Measurements from ENCODE around the gene ENOSF1.

Gene ENOSF1

GRCh38 chr18:723541-724080 is 11.2 kb upstream of the ENOSF1 start:
- no peak for FAIRE-seq
- no peak for DNase-seq (ENCODE audit: insufficient read length)
- TF ChIP-seq POLR2AphosphoS5 (IDR thresholded peaks at IDR 0.05; ENCODE audit: low read depth, low read length) (no peak), TAF1 (IDR thresholded peaks at IDR 0.05; ENCODE audit: borderline replicate concordance, low read depth, low read length) (no peak), POLR2A (IDR thresholded peaks at IDR 0.05; ENCODE audit: low read depth, low read length) (no peak)

- no peak for TF ChIP-seq POLR2AphosphoS5 (IDR thresholded peaks at IDR 0.05; ENCODE audit: low read depth, low read length)
- TF ChIP-seq POLR2A (IDR thresholded peaks at IDR 0.05; ENCODE audit: low read depth, low read length) = no peak
- TF ChIP-seq TAF1 (IDR thresholded peaks at IDR 0.05; ENCODE audit: borderline replicate concordance, low read depth, low read length) = no peak
- no peak for FAIRE-seq
- no peak for DNase-seq (ENCODE audit: insufficient read length)
Measured at GRCh38 chr18:717003-717402, 4.6 kb upstream of the ENOSF1 start.

GRCh38 chr18:715626-716025 is 3.2 kb upstream of the ENOSF1 start:
- no peak for FAIRE-seq
- DNase-seq (ENCODE audit: insufficient read length) = no peak
- TF ChIP-seq TAF1 (IDR thresholded peaks at IDR 0.05; ENCODE audit: borderline replicate concordance, low read depth, low read length) (no peak), POLR2A (IDR thresholded peaks at IDR 0.05; ENCODE audit: low read depth, low read length) (no peak), POLR2AphosphoS5 (IDR thresholded peaks at IDR 0.05; ENCODE audit: low read depth, low read length) (no peak)

GRCh38 chr18:713135-713490 is 683 bp upstream of the ENOSF1 start:
- DNase-seq (ENCODE audit: insufficient read length) (no peak), FAIRE-seq (no peak)
- TF ChIP-seq TAF1 (IDR thresholded peaks at IDR 0.05; ENCODE audit: borderline replicate concordance, low read depth, low read length) (no peak), POLR2AphosphoS5 (IDR thresholded peaks at IDR 0.05; ENCODE audit: low read depth, low read length) (no peak), POLR2A (IDR thresholded peaks at IDR 0.05; ENCODE audit: low read depth, low read length) (no peak)

GRCh38 chr18:711657-712400 is 601 bp downstream of the ENOSF1 start:
- peak; percentile 74 for FAIRE-seq

GRCh38 chr18:711310-711656 is 1.1 kb downstream of the ENOSF1 start:
- TF ChIP-seq POLR2A (IDR thresholded peaks at IDR 0.05; ENCODE audit: low read depth, low read length) (no peak), POLR2AphosphoS5 (IDR thresholded peaks at IDR 0.05; ENCODE audit: low read depth, low read length) (no peak), TAF1 (IDR thresholded peaks at IDR 0.05; ENCODE audit: borderline replicate concordance, low read depth, low read length) (no peak)
- FAIRE-seq (peak; percentile 27), DNase-seq (ENCODE audit: insufficient read length) (no peak)

More at GRCh38 chr18:711657-712400, 601 bp downstream of the ENOSF1 start:
- peak; percentile 30 for DNase-seq (ENCODE audit: insufficient read length)
- TF ChIP-seq POLR2AphosphoS5 (IDR thresholded peaks at IDR 0.05; ENCODE audit: low read depth, low read length) (peak; percentile 54; the same call in 1 of the 2 replicates), POLR2A (IDR thresholded peaks at IDR 0.05; ENCODE audit: low read depth, low read length) (peak; percentile 64), TAF1 (IDR thresholded peaks at IDR 0.05; ENCODE audit: borderline replicate concordance, low read depth, low read length) (no peak)

GRCh38 chr18:710418-711300 is 1.8 kb downstream of the ENOSF1 start:
- no peak for DNase-seq (ENCODE audit: insufficient read length)
- no peak for FAIRE-seq
- TF ChIP-seq TAF1 (IDR thresholded peaks at IDR 0.05; ENCODE audit: borderline replicate concordance, low read depth, low read length) (no peak), POLR2AphosphoS5 (IDR thresholded peaks at IDR 0.05; ENCODE audit: low read depth, low read length) (no peak), POLR2A (IDR thresholded peaks at IDR 0.05; ENCODE audit: low read depth, low read length) (no peak)

GRCh38 chr18:709771-710170 is 2.7 kb downstream of the ENOSF1 start:
- FAIRE-seq (no peak), DNase-seq (ENCODE audit: insufficient read length) (no peak)
- TF ChIP-seq TAF1 (IDR thresholded peaks at IDR 0.05; ENCODE audit: borderline replicate concordance, low read depth, low read length) (no peak), POLR2A (IDR thresholded peaks at IDR 0.05; ENCODE audit: low read depth, low read length) (no peak), POLR2AphosphoS5 (IDR thresholded peaks at IDR 0.05; ENCODE audit: low read depth, low read length) (no peak)

GRCh38 chr18:708096-708495 is 4.3 kb downstream of the ENOSF1 start:
- DNase-seq (ENCODE audit: insufficient read length) = no peak
- no peak for TF ChIP-seq TAF1 (IDR thresholded peaks at IDR 0.05; ENCODE audit: borderline replicate concordance, low read depth, low read length)
- no peak for TF ChIP-seq POLR2AphosphoS5 (IDR thresholded peaks at IDR 0.05; ENCODE audit: low read depth, low read length)
- no peak for TF ChIP-seq POLR2A (IDR thresholded peaks at IDR 0.05; ENCODE audit: low read depth, low read length)
- no peak for FAIRE-seq

GRCh38 chr18:706405-706804 is 6.0 kb downstream of the ENOSF1 start:
- DNase-seq (ENCODE audit: insufficient read length) (no peak), FAIRE-seq (no peak)
- TF ChIP-seq POLR2A (IDR thresholded peaks at IDR 0.05; ENCODE audit: low read depth, low read length) = no peak
- TF ChIP-seq TAF1 (IDR thresholded peaks at IDR 0.05; ENCODE audit: borderline replicate concordance, low read depth, low read length) = no peak
- no peak for TF ChIP-seq POLR2AphosphoS5 (IDR thresholded peaks at IDR 0.05; ENCODE audit: low read depth, low read length)

- DNase-seq (ENCODE audit: insufficient read length) (no peak), FAIRE-seq (no peak)
- no peak for TF ChIP-seq POLR2A (IDR thresholded peaks at IDR 0.05; ENCODE audit: low read depth, low read length)
- TF ChIP-seq POLR2AphosphoS5 (IDR thresholded peaks at IDR 0.05; ENCODE audit: low read depth, low read length) = no peak
- TF ChIP-seq TAF1 (IDR thresholded peaks at IDR 0.05; ENCODE audit: borderline replicate concordance, low read depth, low read length) = no peak
Measured at GRCh38 chr18:703213-703967, 9.0 kb downstream of the ENOSF1 start.

Data from GM12892 (cell line).